HEK293T (cell line): ENCODE data around the gene UMODL1.

Experiments
- ARNT ChIP-seq: fragments of 450-650 bp; IDR thresholded peaks from 2 replicates; pipeline ENCODE4 v1.6.1; 2017; ENCODE audit warnings: mild to moderate bottlenecking
- BHLHE40 ChIP-seq: fragments of 450-650 bp; IDR thresholded peaks from 2 replicates; pipeline ENCODE4 v1.6.1; 2016; ENCODE audit warnings: mild to moderate bottlenecking, moderate library complexity, borderline replicate concordance
- ELF4 ChIP-seq: fragments of 450-650 bp; IDR thresholded peaks from 2 replicates; pipeline ENCODE4 v1.6.1; 2017; ENCODE audit warnings: antibody characterized with exemption
- FOXA1 ChIP-seq: fragments of 450-650 bp; IDR thresholded peaks from 2 replicates; pipeline ENCODE4 v1.6.1; 2016; ENCODE audit warnings: mild to moderate bottlenecking
- HDGF ChIP-seq: fragments of 450-650 bp; IDR thresholded peaks from 2 replicates; pipeline ENCODE4 v1.6.1; 2017; ENCODE audit warnings: antibody characterized with exemption, borderline replicate concordance
- SP1 ChIP-seq: fragments of 450-650 bp; IDR thresholded peaks from 2 replicates; pipeline ENCODE4 v1.6.1; 2017
- SUZ12 ChIP-seq: fragments of 450-650 bp; IDR thresholded peaks from 2 replicates; pipeline ENCODE4 v1.6.1; 2016; ENCODE audit warnings: mild to moderate bottlenecking
- TARDBP ChIP-seq: fragments of 450-650 bp; IDR thresholded peaks from 2 replicates; pipeline ENCODE4 v1.6.1; 2016
- TF ChIP-seq, protein P1 (sequence below): fragments of 450-650 bp; IDR thresholded peaks from 2 replicates; pipeline ENCODE4 v1.6.1; 2016

DNA sequence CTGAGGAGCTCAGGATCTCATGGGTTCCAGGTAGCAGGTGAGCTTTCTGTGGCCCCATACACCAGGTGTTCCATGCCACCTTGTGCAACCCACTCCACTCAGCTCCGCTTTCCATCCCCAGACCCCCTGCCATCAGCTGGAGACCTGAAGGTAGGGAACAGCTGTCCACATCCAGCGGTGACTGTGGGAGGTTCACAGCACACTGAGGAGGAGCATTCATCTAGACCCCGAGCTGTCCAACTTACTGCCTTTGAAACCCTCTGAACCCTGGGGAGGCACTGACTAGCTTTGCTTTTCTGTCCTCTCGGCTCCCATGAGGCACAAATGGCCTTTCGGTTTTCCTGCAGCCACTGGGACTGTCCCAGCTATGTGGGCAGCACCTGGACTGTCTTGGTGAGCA lies 119.9 kb downstream of the UMODL1 start:
- TF ChIP-seq SP1 (no peak), ELF4 (no peak), HDGF (no peak), TARDBP (no peak), FOXA1 (no peak), BHLHE40 (no peak), ARNT (no peak), SUZ12 (no peak)
- TF ChIP-seq, protein P1, sequence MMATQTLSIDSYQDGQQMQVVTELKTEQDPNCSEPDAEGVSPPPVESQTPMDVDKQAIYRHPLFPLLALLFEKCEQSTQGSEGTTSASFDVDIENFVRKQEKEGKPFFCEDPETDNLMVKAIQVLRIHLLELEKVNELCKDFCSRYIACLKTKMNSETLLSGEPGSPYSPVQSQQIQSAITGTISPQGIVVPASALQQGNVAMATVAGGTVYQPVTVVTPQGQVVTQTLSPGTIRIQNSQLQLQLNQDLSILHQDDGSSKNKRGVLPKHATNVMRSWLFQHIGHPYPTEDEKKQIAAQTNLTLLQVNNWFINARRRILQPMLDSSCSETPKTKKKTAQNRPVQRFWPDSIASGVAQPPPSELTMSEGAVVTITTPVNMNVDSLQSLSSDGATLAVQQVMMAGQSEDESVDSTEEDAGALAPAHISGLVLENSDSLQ: no peak
